Esophagus squamous epithelium (tissue), 4 donors: ENCODE data around the gene IFT57.

Source experiments
- CTCF ChIP-seq, 6 experiments: fragments of 450-650 bp in 4 of 6; fragments of 200-600 bp in 2 of 6; sonication (generic) in 2 of 6; IDR thresholded peaks; one replicate each; pipeline ENCODE4 v1.5.1; 2016 to 2019; ENCODE audit warnings: antibody characterized with exemption in 6 of 6, mild to moderate bottlenecking in 4 of 6, moderate library complexity in 4 of 6
- POLR2A ChIP-seq, 4 donors: fragments of 450-650 bp; IDR thresholded peaks; one replicate each; pipeline ENCODE4 v1.6.1; 2017; ENCODE audit warnings: antibody characterized with exemption in 4 of 4, mild to moderate bottlenecking in 4 of 4, moderate library complexity in 3 of 4

- TF ChIP-seq POLR2A (IDR thresholded peaks at IDR 0.05) (no peak), CTCF (IDR thresholded peaks at IDR 0.05) (no peak)
Observed at GRCh38 chr3:108182339-108182738, 39.9 kb downstream of the IFT57 start.
